Suprapubic skin (tissue), 4 donors: ENCODE results near the gene CRTAC1.

Experiments used
- CTCF ChIP-seq, 2 donors: fragments of 200-600 bp in 1 of 2; fragments of 450-650 bp in 1 of 2; sonication (generic) in 1 of 2; IDR thresholded peaks; one replicate each; pipeline ENCODE4 v1.5.1; 2016 to 2019; ENCODE audit warnings: antibody characterized with exemption in 2 of 2, mild to moderate bottlenecking in 1 of 2, moderate library complexity in 1 of 2
- EP300 ChIP-seq: sonication (generic); formaldehyde crosslinking; IDR thresholded peaks from one replicate; pipeline ENCODE4 v1.6.1; 2017; ENCODE audit warnings: antibody characterized with exemption
- POLR2A ChIP-seq, 2 donors: fragments of 450-650 bp; IDR thresholded peaks; one replicate each; pipeline ENCODE4 v1.6.1; 2017; ENCODE audit warnings: antibody characterized with exemption in 2 of 2, mild to moderate bottlenecking in 2 of 2, moderate library complexity in 2 of 2
- POLR2AphosphoS5 ChIP-seq, 3 donors: sonication (generic); formaldehyde crosslinking; IDR thresholded peaks; one replicate each; pipeline ENCODE4 v1.6.1; 2017; ENCODE audit warnings: antibody characterized with exemption in 3 of 3

DNA sequence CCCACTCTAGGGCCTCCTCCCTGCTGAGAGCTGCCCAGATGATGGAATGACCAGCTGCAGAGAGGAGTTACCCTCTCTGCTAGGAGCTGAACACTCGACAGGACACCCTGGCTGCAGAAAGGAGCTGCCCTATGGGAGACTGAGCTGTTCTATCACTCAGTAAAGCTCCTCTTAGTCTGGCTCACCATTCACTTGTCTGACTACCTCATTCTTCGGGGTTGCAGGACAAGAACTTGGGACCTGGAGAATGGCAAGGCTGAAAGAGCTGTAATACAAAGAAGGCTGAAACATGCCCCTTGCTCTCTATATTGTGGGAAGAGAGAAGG is 30.5 kb downstream of the CRTAC1 start:
- TF ChIP-seq CTCF (IDR thresholded peaks at IDR 0.05) = no peak
- no peak for TF ChIP-seq POLR2A (IDR thresholded peaks at IDR 0.05)
- no peak for TF ChIP-seq POLR2AphosphoS5 (IDR thresholded peaks at IDR 0.05)
- no peak for TF ChIP-seq EP300
